Activated CD8-positive, alpha-beta memory T cell treated with anti-CD3 and anti-CD28 coated beads for 4 hours (primary cell): Measurements from ENCODE around the gene NEK3.
"Not testable (repeated sequence)": the region's sequence is repeated elsewhere in the genome, so short reads cannot be mapped to it uniquely, and the experiment has no call there.

Experiments used
- DNase-seq, 2 donors: peaks; one replicate each; pipeline ENCODE4 v3.0.0-alpha.2; 2020; ENCODE audit warnings: low read depth in 2 of 2

NEK3 gene

DNA sequence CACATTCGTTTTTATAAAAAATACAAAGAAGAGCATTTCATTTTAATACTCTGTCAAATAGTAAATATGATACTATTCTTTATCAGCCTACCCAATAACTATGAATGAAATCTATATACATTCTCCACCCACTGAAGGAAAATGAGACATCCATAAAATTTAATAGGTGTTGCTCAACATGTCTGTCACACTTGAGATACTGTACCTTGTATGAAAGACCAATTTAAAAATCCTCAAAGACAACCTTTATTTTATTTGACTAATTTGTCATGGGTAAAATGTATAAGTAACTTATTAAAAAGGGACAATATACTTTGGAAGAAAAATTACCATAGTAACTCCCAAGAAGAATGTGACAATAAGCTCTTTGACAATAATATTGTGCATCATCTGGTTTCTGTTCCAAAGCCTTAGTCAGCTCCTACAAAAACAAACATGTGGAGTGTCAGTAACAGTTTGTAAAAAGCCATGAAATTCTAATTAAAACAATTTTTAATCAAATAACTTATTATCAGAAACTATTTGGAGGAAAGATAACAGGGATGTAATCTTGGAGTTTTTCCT is 11.5 kb upstream of the NEK3 start:
- not testable (repeated sequence) for DNase-seq

DNA sequence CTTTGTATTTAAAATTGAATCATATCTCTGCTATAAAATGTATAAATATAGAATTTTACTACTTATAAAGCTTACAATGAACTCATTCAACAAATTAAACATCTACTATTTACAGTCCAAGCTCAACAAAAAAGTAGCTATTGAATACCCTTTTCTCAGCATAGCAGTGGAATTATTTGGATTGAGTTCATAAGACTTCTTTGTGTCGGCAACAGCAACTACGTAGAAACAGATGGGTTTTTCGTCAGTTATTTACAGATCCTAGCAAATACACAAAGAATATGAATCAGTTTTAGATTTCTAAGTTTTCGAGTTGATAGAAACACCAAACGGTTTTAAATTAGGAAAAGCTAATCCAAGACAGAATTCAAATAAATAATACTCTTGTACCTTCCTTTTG is 10.4 kb upstream of the NEK3 start:
- DNase-seq: no peak

DNA sequence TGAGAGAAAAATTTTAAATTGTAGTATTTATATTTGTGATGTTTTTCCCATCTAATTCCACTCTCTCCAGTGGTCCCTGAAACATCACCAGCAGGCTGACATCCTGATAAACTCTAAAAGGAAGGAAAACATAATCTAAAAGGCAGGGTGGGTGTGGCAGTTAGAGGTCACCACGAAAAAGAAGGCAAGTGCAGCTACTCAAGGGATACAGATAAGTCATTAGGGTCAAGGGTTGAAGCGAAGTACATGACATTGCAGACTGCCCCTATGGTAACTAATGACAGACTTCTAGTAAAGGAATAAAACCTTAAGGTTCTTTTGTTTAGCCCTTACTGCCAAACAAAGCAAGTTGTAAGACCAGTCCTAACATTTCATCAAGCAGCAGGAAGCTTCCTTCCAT is 6.0 kb upstream of the NEK3 start:
- no peak for DNase-seq

DNA sequence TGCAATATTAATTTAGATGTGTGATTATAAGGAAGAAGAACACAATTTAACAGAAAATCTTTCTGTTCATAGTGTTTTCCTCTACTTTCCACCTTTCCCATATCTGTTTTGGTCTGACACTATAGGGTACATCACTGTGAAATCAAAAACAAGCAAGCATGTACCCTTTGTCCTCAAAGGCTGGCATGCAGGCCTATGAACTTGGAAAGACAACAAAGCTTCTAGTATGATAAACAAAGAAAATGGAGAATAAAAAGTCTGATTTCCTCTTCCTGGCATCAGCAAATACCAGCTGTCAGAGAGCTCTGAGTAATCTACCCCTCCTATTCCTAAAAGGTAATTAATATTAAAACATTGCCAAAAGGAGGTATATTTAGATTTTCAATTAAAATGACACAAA is 5.6 kb upstream of the NEK3 start:
- no peak for DNase-seq

DNA sequence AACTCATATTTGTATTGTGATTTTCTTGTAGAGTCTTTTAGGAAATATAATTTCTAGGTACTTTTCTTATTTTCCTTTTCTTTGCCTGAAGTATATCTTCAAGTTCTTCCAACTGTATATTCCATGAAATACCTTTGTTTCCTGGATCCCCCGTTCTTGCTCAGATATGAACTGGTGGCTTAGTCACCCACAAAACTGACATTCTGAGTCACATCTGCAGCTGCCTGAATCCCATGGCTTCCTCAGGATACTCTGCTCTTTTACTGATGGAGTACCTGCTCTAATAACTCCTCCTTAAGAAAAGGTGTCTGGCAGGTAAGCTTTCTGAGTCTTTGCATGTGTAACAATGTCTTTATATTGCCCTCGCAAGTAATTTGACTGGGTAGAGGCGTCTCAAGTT is 4.5 kb upstream of the NEK3 start:
- not testable (repeated sequence) for DNase-seq

DNA sequence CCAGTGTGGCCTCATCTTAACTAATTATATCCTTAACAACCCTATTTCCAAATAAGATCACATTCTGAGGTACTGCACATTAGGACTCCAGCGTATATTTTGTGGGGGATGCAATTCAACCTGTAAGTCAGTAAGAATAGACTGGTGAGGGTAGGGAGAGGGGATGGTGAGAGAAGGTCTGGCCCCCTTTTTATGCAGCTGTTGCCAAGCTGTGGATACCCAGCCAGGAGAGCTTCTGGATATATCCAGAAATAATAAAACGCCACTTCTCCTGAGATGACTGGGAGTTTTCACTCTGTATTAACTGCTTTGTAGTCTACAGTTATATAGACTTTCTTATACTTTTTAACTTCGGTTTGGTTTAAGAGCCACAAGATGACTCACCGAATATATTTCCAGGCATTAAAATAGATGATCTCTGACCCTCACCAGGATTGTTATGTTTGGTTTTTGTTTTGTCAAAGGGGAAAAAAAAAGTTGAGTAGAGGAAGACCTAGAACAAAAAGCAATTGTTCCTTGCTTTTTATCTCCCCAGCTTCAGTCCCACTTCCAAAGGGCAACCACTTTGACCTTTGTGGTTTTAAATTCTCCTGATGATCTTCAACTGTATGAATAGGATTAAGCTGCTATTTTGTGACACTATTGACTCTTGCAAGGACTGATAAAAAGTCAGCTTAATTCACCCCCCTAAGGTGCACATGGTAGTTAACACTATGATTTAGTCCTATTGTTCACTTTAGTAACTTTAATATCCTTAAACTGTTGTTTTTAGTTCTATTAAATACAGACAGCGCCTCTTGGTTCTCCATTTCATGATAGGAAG is 3.1 kb upstream of the NEK3 start:
- no peak for DNase-seq

DNA sequence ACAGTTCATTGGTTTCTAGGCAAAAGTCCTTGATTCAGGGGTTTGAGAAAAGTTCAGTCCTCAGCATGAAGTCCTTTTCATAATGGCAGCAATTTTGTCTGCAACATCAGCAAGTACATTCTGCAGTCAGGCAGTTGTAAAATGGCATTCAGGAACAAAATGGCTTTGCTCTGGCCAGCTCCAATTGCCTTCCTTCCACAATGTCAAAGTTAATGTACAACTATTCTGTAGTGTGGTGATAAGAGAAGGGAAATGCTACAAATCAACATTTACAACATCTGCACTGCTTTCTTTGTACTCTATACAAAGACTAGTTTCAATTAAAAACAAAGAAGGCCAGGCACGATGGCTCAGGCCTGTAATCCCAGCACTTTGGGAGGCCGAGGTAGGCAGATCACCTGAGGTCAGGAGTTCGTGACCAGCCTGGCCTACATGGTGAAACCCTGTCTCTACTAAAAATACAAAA is 1.8 kb upstream of the NEK3 start:
- no peak for DNase-seq

DNA sequence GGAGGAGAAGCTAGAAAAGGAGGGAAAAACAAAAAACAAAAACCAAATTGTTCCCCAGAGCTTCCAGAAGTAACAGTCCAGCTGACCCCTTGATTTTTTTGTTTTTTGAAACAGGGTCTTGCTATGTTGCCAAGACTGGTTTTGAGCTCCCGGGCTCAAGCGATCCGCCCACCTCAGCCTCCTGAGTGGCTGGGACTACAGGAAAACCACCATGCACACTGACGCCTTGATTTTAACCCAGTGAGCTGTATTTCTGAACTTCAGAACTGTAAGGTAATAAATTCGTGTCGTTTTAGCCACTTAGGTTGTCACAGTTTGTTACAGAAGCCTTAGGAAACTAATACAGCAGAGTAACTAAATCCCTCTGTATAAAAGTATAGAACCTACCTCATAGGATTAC is 1.1 kb upstream of the NEK3 start:
- DNase-seq: no peak

DNA sequence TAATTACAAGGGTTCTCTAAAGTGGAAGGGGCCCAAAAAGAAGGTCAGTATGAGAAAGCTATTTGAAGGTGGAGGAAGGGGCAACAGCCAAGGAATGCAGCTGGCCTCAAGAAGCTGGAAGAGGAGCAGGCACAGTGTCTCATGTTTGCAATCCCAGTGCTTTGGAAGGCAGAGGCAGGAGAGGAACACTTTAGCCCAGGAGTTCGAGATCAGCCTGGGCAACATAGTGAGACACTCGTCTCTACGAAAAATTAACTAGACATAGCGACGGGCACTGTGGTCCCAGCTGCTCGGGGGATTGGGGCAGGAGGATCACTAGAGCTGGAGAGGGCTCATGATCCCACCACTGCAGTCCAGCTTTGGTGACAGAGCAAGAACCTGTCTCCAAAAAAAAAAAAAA is 656 bp upstream of the NEK3 start:
- no peak for DNase-seq

DNA sequence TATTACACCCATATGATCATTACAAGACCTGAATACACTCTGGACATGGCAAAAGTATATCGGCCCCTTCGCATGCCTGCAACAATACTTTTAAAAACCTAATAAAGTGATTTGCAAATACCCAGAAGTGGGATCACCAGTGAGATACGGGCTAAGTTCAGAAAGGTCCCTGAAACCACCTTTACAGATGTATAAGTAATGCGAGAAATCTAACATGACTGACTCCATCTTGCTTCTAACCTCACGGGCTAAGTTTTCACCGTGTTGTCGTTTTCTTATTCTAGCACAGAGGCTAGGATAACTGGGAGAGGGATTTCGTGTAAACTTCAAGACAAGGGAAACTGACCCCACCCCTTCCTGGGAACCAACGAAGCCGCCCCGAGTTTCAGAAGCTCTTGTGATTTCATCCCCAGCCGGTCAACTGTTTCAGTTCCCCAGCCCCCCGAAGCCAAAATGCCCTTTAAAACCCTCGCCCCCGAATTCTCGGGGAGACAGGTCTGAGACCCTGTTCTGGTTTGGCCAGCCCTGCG is 703 bp downstream of the NEK3 start:
- no peak for DNase-seq

DNA sequence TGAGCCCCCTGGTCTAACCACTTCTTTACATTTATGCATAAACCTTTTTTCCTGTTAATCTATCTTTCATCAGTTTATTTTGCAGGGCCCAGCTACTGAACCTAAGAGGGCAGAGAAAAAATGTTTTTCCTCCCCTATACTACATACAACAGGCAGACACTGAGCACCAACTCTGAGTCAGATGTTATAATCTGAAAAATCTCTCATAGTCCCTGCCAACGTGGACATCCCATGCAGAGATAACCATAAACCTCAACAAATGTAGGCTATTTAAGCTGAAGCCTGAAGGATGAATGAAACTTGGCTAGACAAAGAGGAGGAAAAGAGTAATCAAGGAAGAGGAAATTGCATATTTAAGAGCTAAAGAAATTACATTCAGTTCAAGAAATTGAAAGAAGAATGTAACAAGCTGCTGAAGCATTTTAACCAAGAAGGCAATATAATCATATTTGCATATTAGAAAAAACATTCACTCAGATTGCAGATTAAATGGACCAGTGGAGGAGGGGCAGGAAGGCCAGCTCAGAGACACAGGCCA is 2.6 kb downstream of the NEK3 start:
- DNase-seq: no peak

DNA sequence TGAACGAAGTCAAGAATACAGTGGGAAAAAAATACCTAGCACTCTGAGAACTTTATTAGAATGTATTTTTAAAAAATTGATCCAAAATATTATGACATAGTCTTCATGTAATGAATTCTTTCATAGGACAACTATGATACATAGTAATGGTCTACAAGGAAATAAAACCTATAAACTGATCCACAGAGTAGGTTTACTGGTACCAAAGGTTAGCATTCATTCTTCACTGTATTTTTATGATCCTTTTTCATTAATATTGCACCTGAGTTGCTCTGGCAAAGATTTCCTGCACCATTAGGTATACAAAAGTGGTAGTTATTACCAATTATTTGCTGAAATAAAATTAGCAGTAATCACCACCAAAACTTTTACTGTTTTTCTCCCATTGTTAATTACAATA is 4.2 kb downstream of the NEK3 start:
- no peak for DNase-seq

DNA sequence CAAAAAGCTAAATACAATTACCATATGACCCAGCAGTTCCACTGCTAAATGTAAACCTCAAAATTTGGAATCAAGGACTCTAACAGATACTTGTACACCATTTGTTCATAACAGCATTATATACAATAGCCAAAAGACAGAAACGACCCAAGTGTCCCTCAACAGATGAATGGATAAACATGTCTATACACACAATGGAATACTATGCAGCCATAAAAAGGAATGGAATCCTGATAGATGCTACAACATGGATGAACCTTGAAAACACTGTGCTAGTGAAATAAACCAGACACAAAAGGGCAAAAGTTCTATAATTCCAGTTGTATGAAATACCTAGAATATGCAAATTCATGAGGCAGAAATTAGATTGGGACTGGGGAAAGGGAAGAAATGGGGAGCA is 12.2 kb downstream of the NEK3 start:
- no peak for DNase-seq

DNA sequence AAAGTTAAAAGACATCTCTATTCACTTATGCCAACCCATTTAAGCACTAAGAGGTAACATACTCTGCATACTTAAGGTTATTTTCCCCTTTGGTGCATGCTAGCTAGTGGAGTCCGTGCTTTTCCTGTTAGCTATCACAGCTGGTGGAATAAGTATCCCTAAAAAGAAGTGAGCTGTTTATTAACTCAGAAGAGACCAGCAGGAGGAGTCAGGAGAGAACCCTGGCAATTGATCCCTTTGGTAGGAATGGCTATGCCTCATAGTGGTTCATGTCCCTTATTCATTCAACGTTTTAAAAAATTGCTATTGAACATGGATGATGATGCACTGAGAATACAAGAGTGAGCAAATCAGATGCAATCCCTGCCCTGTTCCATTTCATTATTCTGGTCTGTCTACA is 18.1 kb downstream of the NEK3 start:
- DNase-seq: no peak

DNA sequence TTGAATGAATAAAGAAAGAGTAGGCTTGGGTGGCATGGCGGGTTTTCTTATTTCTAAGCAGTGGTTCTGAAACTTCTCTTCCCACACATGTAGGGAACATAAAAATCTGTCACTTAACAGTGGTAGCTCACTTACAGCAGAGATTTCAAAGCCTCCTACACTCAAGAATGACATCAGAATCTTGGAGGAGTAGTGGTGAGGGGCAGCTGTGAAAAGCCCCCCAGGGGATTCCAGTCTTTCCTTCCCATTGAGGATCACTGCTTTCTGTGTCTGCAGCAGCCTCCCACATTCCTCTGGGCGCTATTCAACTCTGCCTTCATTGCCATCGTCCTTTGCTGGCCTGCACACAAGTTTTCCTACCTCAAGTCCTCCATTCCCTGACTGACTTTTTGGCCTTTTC is 21.9 kb downstream of the NEK3 start:
- DNase-seq: no peak

DNA sequence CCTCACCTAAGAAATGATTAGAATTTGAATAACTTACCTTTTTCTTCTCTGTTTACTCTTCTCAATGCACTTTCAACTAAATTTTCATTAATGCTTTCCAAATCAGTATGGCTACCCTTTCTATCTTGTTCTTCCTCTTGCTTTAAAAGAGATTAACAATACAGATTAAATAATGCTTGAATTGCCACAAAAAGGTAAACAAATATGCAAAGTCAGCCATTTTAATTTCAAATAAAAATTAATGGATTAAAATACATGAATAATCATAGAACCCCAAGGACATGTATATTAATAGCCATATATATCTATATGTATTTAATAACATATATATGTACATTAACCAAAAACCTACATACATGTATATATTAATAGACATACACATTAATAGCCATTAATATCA is 22.6 kb downstream of the NEK3 start:
- no peak for DNase-seq

DNA sequence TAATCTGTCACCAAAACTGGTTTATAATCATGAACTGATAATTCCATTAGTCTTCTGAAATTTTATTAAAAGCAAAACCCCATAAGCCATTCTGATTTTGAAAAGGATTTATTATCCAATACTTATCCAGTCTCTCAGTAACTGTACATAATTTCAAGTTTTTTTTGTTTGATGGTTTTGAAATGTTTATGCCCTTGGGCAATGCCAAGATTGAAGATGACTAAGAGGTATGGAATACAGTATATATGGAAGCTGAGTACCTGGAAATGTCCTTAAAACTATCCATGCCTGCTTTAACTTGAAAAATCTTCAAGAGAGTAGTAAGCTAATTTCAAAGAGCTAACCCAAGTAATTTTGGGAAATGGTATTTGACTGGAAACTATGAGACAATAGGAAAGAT is 28.8 kb downstream of the NEK3 start:
- no peak for DNase-seq

DNA sequence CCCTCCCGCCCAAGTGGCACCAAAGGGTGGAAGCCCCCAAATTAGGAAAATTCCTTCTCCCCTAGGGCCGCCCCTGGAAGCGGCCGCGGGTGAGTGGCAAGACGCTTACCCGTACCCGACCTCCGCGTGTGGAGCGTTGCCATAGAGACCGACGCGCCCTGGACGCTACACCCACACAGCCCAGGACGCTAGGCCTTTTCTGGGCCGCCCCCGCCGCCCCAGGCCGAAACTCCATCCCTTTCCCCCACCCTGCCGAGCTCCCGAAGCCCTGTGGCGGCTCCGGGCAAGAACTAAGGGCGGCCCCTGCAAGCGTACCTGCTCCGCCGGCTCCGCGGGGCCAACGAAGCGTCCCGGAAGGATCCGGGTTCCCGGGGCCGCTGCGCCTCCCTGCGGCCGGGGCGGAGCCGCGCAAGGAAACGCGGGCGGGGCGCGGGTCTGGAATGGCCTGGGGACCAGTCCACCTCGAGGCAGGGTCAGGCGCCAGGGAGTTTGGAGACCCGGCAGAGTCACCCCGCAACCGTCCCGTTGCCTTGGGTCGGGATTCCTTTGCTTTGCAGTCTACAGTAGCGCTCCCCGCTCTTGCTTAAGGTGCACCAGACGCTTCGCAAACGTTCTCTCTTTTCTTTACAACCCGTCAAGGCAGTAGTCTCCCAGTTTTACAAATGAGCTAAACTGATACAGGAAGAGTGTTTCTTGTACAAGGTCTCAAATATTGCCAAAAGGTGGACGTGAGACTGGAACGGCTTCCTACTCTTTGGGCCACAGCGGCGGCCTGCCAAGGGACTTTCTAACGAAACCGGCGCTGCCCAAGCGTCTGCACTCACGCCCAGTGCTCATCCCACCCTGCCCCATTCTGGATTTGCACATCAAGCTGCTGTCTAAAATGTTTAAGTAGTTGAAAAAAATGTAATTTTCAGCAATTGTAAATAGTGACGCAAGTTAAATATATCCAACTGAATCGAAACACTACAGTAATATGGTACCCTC is 30.4 kb downstream of the NEK3 start, which contains the start of gene NEK5:
Gene NEK5, minus strand, starts transcription at position 360 of the 987 bp plus-strand sequence. CDS start 1,591 bp downstream, outside the sequence.
- DNase-seq: peak in 1 of 2 donors; percentile 5

DNA sequence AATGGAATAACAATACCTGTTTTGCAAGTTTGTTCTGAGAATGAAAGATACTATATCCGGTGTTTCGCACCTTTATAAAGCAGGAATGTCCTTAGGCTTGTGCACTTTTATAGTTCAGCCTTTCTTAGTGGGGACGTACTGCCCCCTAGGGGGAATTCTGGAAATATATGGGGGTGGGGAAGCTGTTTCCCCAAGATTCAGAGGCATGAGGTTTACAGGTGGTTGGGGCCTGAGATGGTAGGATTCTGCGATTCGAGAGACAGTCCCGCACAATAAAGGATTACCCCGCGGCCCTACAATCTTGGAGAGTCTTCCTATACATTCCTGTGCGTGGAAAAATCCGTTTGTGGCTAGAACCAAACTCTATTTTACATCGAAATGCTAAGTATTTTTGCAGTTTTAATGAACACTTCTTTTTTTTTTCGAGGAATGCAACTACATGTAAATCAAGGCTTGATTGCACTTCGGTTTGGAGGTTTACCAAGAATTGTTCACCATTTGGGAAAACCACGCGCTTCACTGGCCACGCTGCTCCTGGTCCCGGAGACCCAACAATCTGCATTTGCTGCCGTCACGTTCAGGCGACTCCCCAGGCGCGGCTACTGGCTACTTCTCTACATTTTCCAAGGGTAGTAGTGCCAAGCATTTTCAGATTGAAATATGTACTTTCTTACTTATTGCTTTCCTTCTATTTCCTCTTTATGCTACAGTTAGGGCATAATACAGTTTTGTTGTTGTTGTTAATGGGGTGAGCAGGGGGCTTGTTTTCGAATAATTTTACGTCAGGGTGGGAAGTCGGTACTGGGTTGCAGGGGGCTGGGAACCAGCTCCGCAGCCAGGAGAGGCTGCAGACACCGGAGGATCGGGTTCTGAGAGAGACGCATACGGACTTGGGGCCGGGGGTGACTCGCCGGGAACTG is 31.4 kb downstream of the NEK3 start:
- peak in 1 of 2 donors; percentile 8 for DNase-seq

DNA sequence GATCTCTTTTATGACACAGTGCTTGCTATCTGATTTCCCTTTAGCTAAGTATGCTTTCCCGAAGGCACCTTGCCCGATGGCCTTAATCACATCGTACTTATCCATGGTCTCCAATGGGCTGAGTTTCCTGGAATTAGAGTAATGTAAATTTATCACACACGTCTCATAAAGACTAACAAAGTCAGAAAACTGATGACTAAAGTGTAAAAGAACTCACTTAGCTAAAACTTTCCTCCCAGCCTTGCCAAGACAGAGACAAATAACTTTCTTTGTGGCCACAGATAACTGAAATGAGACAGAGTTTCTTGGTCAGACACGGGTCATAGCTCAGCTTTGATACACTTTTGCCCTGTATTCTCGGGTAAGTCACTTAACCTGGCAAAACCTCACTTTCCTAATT is 32.0 kb downstream of the NEK3 start:
- DNase-seq: no peak

DNA sequence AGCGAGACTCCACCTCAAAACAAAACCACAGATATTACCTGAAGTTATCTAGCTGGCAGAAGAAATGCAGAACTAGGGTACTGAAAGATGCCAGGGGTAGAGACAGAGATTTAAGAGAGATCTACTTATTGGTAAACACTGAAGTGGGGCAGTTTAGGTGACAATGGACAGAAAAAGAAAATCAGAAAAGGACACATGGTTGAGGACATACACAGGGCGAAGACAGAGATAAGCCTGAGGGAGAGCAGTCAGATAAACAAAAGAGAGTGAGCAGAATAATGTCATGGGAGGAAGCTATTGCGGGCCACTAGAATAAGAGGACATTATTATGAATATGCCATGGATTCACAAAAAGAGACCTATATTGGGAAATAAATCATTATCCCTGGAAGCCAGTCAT is 33.9 kb downstream of the NEK3 start:
- no peak for DNase-seq
